Kidney tubule cell (primary cell): ENCODE data around the gene WBP11.
A peak's percentile ranks its signal among the peaks of the same experiment; 100 is the strongest.
"Not testable (repeated sequence)": the region's sequence is repeated elsewhere in the genome, so short reads cannot be mapped to it uniquely, and the experiment has no call there.

Source experiments
- DNase-seq: peaks from one replicate; pipeline ENCODE4 v3.0.0-alpha.2; 2018; ENCODE audit warnings: low spot score

Gene WBP11

DNA sequence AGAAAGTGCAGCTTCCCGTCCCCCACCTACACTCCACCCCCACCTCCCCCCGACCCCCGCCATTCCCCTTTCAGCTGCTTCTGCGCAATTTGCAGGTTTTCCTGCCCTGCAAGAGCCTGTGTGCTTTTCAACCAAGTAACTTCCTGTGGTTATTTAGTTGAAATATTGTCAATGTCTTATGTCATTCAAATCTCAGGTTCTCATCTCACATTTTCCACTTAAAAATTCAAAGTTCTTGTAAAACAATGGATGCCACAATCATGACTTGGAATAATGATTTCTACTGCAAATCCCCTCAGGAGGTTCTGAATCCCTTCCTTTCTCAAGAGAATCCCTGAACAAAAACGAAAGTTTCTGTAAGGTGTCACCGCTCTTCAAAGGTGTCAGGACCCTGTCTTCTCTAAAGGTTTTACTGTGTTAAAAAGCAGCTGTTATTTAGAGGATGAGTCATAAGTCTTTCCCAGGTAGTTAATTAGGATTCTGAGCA, 31.6 kb downstream of the WBP11 start:
- DNase-seq: no peak

DNA sequence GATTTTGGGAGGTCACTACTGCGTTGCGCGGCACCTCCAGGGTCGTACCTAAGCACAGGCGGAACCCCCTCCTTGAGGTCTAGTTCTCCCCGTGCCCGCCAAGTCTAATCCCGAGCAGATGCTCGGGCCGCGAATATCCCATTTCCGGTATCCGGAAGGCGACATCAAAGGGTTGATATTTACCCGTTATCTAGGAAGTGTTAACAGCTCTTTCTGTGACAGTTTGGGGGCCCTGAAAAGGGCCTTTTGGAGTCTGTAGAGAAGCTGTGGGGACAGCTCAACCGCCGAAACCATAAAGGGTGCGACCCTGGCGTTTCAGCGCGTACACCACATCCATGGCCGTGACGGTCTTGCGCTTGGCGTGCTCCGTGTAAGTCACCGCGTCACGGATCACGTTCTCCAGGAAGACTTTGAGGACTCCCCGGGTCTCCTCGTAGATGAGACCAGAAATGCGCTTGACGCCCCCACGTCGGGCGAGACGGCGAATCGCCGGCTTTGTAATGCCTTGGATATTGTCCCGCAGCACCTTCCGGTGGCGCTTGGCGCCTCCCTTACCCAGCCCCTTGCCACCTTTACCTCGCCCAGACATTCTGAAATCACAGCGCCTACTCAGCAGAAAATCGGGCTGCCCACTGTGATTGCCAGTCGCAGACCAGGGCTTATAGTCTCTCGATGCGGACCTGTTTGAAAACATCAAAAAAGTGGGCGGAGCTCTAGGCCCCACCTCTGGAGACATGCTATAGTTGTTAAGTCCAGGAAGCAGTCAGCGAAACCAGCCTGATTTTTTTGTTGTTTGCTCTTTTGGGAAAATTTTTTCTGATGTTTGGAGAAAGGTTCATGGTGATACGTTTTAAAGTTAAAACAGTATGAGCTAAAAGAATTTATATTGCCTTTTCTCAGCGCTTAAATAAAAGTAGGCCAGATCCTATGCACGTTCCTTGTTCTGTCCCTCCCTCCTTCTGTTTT, 32.5 kb downstream of the WBP11 start:
- DNase-seq: peak; percentile 97

DNA sequence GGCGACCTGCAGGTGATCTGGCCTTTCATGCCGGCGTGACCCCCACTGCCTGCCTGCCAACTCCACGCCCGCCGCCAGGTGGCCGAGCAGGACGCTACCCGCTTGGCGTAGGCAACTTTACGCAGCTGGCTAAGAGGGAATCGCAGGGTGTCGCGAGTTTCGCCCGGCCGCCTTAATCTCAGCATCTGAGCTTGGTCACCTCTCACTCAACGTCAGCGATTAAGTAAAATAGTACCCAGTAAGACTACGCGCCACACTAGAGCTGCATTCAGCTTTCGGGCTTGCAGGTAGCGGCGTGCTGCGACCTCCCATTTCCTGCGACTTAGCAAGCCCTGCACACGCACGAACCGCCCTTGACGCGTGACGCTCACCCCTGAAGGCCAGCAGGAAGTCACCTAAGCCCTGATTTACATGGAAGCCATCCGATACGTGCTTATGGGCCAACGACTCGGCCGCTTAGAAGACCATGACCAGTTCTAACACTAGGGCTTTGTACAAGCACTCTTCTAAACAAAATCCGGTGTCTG, 33.2 kb downstream of the WBP11 start:
- DNase-seq: peak; percentile 93

DNA sequence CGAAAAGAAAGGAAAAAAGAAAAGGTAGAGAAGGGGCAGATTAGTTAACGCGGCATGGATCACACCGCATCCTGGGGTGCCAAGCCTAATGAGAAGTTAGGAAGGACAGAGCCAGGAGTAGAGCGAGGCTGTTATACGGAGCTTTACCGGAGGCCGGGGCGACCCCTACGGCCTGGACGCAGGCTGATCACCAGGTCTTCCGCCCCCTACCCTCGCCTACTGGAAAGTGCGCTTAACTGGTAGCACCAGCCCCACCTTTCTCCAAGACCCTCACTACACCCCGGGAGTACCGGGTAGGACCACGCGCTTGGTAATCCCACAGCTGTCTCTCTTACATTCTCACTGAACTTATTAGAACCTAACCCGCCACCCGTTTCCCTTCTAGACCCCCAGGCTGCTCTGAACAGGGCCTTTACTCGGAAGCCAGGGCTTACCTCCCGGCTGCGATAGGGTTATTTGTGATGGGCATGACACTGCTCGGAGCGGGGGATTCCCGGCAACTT, 33.8 kb downstream of the WBP11 start:
- no peak for DNase-seq

DNA sequence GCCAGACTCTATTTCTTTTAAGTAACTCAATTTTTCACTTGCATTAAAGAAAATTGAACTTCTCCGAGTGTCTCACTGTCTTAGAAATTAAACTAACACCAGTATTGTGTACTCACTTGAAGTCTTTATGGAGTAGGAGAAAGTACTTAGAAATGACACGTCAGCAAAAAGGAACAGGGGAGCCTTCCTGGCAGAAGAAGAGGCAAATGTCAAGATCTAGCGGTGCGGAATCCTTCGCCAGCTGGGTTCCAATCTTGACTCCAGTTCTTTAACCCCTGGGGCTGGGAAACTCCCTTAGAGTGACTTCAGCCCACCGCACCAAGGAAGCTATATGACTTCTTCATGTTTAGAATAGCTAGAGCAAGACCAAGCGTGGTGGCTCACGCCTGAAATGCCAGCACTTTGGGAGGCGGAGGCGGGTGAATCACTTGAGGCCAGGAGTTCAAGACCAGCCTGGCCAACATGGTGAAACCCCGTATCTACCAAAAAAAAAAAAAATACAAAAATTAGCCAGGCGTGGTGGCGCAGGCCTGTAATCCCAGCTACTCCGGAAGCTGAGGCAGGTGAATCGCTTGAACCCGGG, 34.4 kb downstream of the WBP11 start:
- DNase-seq: peak; percentile 90

DNA sequence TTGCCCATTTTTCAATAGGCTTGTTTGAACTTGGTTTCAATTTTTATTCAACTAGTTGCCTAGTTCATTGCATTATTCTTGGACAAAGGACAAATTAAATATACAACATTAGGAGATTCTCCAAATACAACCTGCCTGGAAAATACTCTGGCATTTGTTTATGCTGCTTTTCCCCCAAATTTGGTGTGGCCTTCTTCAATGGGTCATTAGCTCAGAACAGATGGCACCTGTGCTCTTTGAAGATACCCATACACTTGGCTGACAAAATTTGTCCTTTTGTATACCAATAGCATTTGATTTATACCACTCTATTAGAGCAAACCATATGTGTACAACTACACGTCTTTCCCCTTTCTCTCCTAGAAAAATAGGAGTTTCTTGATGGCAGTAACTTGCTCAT, 35.7 kb downstream of the WBP11 start:
- no peak for DNase-seq

DNA sequence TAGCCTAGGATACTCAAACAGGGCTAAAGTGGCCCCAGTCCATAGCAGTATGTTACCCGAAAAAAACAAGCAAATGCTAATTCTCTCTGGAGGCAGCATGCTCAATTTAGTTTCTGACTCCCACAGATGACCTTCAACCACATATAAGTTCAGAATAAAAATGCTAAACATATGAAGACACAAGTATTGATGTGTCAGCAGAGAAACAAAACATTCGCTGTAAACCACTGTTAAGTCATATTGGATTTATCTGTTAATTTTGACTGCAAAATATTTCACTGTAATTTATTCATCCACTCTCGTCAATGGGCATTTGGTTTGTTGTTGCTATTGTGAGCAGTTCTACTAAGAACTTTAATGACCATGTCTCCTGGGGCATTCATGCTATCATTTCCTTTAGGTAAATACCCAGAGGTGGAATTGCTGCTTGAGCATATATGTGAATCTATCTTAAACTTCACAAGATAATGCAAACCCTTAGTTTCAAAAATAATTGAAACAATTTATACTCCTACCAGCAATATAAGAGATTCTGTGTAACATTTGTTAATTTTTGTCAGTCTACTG, 36.5 kb downstream of the WBP11 start:
- no peak for DNase-seq

DNA sequence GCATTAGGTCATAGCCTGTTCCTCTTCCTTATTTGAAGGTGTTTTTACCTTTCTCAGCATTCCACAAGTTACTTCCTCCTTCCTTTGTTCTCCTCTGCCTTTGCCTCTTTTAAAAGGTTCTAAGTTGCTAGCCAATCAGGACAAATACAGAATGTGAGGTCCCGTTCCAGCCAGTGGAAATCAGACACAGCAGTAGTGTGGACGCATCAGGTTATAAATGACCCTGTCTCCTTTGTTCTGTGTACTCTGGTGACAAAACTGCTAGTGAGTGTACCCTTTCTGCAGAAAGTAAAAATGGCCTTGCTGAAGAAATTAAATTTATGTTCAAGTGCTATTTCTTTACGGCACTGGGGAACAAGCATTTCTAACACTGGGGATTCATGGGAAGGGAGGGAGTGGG, 37.3 kb downstream of the WBP11 start:
- DNase-seq: not testable (repeated sequence)

DNA sequence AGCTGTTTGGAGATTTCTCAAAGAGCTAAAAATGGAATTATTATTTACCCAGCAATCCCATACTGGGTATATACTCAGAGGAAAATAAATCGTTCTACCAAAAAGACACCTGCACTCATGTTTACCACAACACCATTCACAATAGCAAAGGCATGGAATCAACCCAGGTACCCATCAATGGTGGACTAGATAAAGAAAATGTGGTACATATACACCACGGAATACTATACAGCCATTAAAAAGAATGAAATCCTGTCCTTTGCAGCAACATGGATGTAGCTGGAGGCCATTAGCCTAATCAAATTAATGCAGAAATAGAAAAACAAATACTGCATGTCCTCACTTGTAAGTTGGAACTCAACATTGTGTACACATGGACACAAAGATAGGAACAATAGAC, 37.9 kb downstream of the WBP11 start:
- DNase-seq: no peak

DNA sequence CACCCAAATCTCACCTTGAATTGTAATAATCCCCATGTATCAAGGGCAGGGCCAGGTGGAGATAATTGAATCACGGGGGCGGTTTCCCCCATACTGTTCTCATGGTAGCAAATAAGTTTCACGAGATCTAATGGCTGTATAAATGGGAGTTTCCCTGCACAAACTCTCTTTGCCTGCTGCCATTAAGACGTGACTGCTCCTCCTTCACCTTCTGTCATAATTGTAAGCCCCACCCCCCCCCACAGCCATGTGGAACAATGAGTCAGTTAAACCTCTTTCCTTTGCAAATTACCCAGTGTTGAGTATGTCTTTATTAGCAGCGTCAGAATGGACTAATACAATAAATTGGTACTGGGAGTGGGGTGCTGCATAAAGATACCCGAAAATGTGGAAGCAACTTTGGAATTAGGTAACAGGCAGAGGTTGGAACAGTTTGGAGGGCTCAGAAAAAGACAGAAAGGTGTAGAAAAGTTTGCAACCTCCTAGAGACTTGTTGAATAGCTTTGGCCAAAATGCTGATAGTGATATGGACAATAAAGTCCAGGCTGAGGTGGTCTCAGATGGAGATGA, 43.5 kb downstream of the WBP11 start:
- not testable (repeated sequence) for DNase-seq

DNA sequence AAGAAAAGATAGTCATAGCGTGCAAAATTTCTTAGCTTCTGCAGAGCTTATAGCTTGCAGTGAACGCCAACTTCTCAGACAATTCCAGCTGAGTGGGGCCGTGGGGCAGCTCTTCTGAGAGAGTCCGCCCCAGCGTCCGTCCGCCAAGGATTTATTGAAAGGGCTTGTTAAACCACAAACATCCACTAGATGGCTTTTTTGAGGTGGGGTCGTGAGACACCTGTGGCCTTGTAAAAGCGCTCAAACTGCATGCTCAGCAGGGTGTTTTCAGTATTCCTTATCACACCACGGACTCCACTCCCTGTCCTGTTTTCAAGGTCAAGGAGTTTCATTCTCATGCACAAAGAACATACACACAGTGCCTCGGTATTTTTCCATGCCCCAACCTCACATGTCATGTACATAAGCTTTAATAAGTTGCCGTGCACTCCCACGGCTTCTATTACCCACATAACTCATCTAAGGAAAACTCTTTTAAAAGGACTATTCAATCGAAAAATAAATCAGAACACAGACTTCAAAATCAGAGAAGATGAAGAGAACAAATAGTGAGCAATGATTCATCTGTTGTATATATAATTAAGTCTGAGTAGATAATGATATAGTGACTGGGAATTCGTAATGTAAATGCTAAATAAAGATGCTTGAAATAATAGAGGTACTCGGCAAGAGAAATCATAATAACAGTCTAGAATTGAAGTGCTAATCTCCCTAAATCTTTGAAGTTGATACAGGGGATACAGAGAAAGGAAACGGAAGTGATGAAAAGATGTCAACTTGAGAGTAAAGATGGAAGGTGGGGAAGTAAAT, 46.7 kb downstream of the WBP11 start:
- peak; percentile 17 for DNase-seq

DNA sequence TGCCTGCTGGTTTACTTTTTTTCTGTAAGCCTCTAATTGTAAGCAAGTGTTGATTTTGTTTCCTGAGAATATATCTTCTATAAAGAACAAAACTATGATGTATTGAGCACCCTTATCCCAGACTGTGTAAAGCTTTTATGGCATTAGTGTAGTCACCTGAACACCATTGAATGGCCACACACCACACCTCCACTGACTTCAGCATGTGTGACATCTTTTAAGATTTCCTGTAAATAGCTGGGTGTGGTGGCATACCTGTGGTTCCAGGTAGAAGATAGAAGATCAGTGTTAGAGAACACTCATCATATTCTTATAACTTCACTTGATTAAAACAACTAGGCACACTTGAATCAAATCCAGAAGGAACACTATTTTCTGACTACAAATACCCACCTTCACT, 51.3 kb downstream of the WBP11 start:
- no peak for DNase-seq

DNA sequence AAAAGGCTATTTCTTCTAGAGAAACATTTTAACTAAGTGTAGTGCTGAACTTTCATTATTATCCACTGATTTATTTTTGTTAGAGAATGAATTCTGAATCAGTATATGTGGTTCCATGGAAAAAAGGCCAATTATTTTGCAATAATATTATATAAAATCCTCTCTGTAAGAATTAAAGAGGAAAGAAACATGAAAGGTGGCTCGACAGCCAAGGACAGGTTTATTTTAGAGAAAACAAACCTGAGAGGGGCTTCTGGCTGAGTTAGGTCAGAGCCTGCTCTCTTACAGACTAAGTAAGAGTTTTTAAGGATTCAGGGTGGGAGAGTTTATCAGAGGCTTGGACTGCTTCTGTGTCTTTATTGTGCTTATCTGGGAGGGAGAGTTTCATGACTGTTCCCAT, 60.2 kb downstream of the WBP11 start:
- no peak for DNase-seq

DNA sequence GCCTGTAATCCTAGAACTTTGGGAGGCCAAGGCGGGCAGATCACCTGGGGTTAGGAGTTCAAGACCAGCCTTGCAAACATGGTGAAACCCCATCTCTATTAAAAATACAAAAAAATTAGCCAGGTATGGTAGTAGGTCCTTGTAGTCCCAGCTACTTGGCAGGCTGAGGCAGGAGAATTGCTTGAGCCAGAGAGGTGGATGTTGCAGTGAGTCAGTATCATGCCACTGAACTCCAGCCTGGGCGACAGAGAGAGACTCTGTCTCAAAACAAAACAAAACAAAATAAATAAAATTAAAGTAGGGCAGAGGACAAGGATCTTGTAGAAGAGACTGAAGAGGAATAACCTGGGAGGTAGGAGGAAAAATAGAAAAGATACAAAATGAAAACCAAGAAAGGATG, 61.3 kb downstream of the WBP11 start:
- DNase-seq: no peak

DNA sequence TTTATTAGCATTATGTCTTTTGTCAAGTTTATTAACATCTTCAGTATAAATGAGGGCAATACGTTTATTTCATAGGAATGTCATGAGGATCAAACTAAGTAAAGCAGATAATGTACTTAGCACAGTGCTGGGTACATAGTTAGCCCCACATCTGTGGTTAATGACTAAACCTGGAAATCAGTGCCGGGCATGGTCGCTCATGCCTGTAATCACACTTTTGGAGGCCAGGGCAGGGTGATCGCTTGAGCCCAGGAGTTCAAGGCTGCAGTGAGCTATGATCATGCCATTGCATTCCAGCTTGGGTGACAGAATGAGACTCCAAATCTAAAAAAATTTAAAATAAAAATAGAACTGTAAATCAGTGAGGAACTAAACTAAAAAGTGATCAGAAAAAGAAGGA, 62.1 kb downstream of the WBP11 start:
- peak; percentile 53 for DNase-seq

DNA sequence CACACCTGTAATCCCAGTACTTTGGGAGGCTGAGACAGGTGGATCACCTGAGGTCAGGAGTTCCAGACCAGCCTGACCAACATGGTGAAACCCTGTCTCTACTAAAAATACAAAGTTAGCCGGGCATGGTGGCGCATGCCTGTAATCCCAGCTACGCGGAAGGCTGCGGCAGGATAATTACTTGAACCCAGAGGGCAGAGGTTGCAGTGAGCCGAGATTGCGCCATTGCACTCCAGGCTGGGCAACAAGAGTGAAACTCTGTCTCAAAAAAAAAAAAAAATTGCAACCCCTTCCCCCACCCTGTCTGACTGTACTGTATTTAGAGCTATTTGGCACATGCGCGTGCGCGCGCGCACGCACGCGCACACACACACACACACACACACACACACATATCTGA, 66.8 kb downstream of the WBP11 start:
- DNase-seq: not testable (repeated sequence)
